Ishikawa (cell line): ENCODE measurements around the gene ARID1B.

Experiments
- CEBPB ChIP-seq: IDR thresholded peaks from 2 replicates; pipeline ENCODE4 v1.6.1; 2012
- CREB1 ChIP-seq: IDR thresholded peaks from 2 replicates; pipeline ENCODE4 v1.6.1; 2012; ENCODE audit warnings: low read depth
- EGR1 ChIP-seq: IDR thresholded peaks from 2 replicates; pipeline ENCODE4 v1.6.1; 2012
- EP300 ChIP-seq: IDR thresholded peaks from 2 replicates; pipeline ENCODE4 v1.6.1; 2012; ENCODE audit warnings: borderline replicate concordance
- FOXM1 ChIP-seq: IDR thresholded peaks from 2 replicates; pipeline ENCODE4 v1.6.1; 2012; ENCODE audit warnings: low read depth, borderline replicate concordance
- NFIC ChIP-seq: IDR thresholded peaks from 2 replicates; pipeline ENCODE4 v1.6.1; 2012
- RAD21 ChIP-seq: IDR thresholded peaks from 2 replicates; pipeline ENCODE4 v1.6.1; 2012; ENCODE audit warnings: low read depth
- REST ChIP-seq: IDR thresholded peaks from 2 replicates; pipeline ENCODE4 v1.6.1; 2012; ENCODE audit warnings: low read depth, mild to moderate bottlenecking
- TAF1 ChIP-seq: IDR thresholded peaks from 2 replicates; pipeline ENCODE4 v1.6.1; 2012; ENCODE audit warnings: low read depth, mild to moderate bottlenecking
- TCF12 ChIP-seq: IDR thresholded peaks from 2 replicates; pipeline ENCODE4 v1.6.1; 2012; ENCODE audit warnings: low read depth
- TEAD4 ChIP-seq: IDR thresholded peaks from 2 replicates; pipeline ENCODE4 v1.6.1; 2012
- USF1 ChIP-seq: IDR thresholded peaks from 2 replicates; pipeline ENCODE4 v1.6.1; 2012
- YY1 ChIP-seq: IDR thresholded peaks from 2 replicates; pipeline ENCODE4 v1.6.1; 2012; ENCODE audit warnings: low read depth
- ZBTB7A ChIP-seq: IDR thresholded peaks from 2 replicates; pipeline ENCODE4 v1.6.1; 2012; ENCODE audit warnings: low read depth
- TF ChIP-seq, protein P1 (sequence below): IDR thresholded peaks from 2 replicates; pipeline ENCODE4 v1.6.1; 2012

Gene ARID1B

DNA sequence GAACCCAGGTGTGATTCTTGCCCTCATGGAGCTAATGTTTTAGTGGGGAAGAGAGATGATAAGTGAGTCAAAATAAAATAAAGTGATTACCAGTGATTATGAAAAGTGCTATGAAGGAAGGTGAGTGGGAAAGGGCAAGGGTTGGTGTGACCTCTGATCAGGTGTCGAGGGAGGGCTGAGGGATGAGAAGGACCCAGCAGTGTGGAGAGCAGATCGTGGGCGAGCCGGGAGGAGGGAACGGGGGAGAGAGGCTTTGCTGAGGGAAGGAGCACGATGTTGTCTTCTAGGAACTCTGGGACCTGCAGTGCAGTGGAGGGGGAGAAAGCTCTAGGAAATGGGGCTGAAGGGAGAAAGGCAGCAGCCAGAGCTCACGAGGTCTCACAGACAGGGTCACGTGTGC, 354.1 kb downstream of the ARID1B start:
- TF ChIP-seq YY1: no peak
- TF ChIP-seq TAF1: no peak
- no peak for TF ChIP-seq FOXM1
- no peak for TF ChIP-seq TEAD4
- TF ChIP-seq CEBPB: no peak
- TF ChIP-seq EGR1: no peak
- TF ChIP-seq ZBTB7A: no peak
- TF ChIP-seq REST: no peak
- no peak for TF ChIP-seq TCF12
- no peak for TF ChIP-seq NFIC
- no peak for TF ChIP-seq CREB1
- TF ChIP-seq, protein P1, sequence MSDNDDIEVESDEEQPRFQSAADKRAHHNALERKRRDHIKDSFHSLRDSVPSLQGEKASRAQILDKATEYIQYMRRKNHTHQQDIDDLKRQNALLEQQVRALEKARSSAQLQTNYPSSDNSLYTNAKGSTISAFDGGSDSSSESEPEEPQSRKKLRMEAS: no peak
- TF ChIP-seq EP300: no peak

DNA sequence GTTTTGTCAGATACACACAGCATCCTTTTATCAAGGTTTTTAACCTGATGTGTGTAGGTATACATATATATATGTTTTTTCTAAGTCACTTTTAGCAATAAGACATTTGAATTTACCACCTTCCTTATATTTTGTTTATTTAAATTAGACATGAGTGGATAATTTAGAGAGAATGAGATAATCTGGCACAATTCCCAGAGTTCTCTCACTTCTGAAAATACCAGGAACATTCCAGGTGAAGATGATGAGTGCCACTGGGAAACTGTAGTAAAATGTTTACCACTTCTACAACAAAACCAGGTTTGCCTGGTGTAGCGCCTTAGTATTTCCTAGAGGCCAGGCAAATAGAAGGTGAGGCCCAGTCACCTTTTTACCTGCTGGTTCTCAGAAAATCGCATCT, 356.7 kb downstream of the ARID1B start:
- no peak for TF ChIP-seq RAD21
- TF ChIP-seq USF1: no peak
- TF ChIP-seq TCF12: no peak
- no peak for TF ChIP-seq CEBPB
- no peak for TF ChIP-seq REST

DNA sequence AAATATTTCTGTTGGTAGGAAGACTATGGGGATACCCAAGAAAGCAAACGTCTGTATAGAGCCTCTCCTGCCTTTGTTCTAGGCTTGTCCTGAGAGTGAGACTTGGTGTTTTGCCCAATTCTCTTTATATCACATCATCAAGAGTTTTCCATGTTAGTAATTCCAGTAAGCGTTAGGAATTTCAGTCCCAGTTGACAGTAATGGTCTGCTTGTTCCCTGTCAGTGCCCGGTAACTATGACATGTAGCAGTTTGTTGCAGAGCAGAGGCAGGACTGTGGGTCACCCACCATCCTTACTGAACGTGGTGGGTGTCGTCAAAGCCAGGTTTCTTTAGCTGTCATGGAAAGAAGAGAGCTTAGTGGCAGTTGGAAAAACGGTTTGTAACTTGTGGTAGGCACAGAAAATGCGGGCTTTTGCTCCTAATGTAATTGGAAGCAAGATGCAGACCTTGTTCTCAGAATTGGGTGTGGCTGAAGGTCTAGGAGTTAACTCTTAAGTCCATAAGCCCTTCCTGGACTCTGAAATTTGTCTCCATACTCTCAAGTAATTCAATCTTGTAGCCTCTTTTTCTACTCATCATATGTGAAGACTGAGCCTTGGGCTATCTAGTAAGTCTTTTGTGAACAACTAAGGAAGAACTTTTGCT, 357.3 kb downstream of the ARID1B start:
- no peak for TF ChIP-seq FOXM1
- TF ChIP-seq REST: no peak
- TF ChIP-seq ZBTB7A: no peak
- TF ChIP-seq USF1: no peak
- TF ChIP-seq, protein P1: no peak
- no peak for TF ChIP-seq RAD21
- TF ChIP-seq NFIC: no peak
- no peak for TF ChIP-seq TCF12
- TF ChIP-seq EGR1: no peak
- TF ChIP-seq TEAD4: no peak

DNA sequence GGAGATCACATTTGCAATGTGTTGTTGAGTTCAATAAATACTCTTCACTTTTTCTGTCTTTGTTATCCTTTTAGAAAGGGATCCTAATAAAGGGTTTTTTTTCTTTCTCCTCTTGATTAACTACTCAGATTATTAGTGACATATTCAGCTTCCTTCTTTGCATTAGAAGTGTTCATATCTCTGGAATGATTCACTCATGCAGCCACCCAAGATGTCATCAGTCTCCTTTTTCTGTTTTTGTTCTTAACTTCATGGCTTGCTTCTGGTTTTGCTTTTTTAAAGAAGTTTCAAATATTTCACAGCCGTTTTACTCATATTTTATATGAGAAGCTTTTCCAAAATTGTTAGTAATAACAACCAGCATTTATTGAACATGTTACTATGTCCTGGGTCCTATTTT, 358.5 kb downstream of the ARID1B start:
- TF ChIP-seq TCF12: no peak
- no peak for TF ChIP-seq TAF1
- no peak for TF ChIP-seq RAD21
- TF ChIP-seq, protein P1: no peak
- TF ChIP-seq REST: no peak
- TF ChIP-seq USF1: no peak
- TF ChIP-seq NFIC: no peak
- no peak for TF ChIP-seq FOXM1
- no peak for TF ChIP-seq TEAD4
- no peak for TF ChIP-seq YY1
- TF ChIP-seq CEBPB: no peak
- no peak for TF ChIP-seq EP300
- TF ChIP-seq ZBTB7A: no peak
- TF ChIP-seq CREB1: no peak
